Retinal pigment epithelial cell (primary cell): ENCODE data around the gene RBP3.

Source experiments
- DNase-seq: peaks from one replicate; pipeline ENCODE4 v3.0.0-alpha.2; 2010; ENCODE audit warnings: low read depth
- H3K4me3 ChIP-seq: 2 replicates; pipeline ENCODE4 v1.5.1; 2011; ENCODE audit warnings: mild to moderate bottlenecking, low read length, control low read depth, moderate library complexity
- TF ChIP-seq, protein P1 (sequence below): conservative IDR thresholded peaks from 2 replicates; pipeline ENCODE4 v1.5.1; 2011; ENCODE audit warnings: low read depth, low read length, control low read depth, inconsistent platforms

Gene RBP3

GRCh38 chr10:47311193-47311931, 36.8 kb upstream of the RBP3 start:
- TF ChIP-seq, protein P1, sequence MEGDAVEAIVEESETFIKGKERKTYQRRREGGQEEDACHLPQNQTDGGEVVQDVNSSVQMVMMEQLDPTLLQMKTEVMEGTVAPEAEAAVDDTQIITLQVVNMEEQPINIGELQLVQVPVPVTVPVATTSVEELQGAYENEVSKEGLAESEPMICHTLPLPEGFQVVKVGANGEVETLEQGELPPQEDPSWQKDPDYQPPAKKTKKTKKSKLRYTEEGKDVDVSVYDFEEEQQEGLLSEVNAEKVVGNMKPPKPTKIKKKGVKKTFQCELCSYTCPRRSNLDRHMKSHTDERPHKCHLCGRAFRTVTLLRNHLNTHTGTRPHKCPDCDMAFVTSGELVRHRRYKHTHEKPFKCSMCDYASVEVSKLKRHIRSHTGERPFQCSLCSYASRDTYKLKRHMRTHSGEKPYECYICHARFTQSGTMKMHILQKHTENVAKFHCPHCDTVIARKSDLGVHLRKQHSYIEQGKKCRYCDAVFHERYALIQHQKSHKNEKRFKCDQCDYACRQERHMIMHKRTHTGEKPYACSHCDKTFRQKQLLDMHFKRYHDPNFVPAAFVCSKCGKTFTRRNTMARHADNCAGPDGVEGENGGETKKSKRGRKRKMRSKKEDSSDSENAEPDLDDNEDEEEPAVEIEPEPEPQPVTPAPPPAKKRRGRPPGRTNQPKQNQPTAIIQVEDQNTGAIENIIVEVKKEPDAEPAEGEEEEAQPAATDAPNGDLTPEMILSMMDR, result no peak
- no peak overlapping the region for H3K4me3 ChIP-seq
- DNase-seq, result no peak

- peak; percentile 6 for DNase-seq
- H3K4me3 ChIP-seq, result no peak overlapping the region
Measured at GRCh38 chr10:47311932-47312662, 36.1 kb upstream of the RBP3 start.

GRCh38 chr10:47312663-47312995, 35.5 kb upstream of the RBP3 start:
- TF ChIP-seq, protein P1, result no peak
- no peak overlapping the region for H3K4me3 ChIP-seq
- DNase-seq, result no peak

More at GRCh38 chr10:47311932-47312662, 36.1 kb upstream of the RBP3 start:
- TF ChIP-seq, protein P1, result peak; percentile 90

DNA sequence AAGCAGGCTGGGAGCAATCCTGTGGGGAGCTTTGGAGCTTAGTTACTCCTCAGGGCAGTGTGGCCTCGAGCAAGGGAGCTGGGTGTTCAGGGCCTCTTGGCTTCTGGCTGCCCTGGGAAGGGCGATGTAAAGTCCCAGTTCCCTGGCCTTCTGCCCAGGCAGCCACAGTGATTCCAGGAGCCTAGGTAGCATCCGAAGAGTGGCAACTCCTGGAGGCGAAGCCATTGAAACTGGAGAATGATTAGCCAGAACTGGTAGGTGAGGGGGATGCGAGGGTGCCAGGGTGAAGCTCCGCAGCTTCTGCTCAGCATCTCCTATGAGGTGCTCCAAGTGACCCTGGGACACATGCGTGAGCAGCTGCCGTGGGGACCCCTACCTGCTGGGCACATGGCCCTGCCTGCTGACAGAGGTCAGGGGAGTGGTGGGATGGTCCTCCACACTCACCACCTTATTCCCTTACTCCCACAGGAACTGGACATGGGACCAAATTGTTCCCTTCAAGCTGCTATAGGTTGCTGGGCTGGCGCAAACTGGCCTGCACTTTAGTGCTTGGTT, 33.7 kb upstream of the RBP3 start:
- TF ChIP-seq, protein P1, result no peak
- DNase-seq, result no peak
- H3K4me3 ChIP-seq, result no peak overlapping the region

DNA sequence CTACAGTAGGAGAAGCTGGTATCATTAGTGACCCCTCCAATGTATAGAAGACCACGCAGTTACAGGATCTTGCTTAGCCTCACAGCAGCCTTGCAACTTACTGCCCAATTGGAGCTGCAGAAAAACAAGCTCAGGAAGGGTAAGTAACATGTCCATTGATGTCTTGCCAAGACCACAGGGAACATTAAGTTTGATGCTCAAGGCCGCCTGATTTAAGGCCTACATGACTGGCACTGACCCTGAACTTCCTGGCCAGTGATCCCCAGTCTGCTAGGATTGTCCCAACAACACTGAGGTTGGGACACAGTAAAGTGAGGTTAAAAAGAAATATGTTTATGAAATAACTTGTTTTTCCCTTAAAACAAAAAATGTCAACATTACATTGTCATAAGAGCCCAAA, 32.7 kb upstream of the RBP3 start:
- H3K4me3 ChIP-seq, result no peak overlapping the region
- DNase-seq, result no peak
- TF ChIP-seq, protein P1, result no peak

DNA sequence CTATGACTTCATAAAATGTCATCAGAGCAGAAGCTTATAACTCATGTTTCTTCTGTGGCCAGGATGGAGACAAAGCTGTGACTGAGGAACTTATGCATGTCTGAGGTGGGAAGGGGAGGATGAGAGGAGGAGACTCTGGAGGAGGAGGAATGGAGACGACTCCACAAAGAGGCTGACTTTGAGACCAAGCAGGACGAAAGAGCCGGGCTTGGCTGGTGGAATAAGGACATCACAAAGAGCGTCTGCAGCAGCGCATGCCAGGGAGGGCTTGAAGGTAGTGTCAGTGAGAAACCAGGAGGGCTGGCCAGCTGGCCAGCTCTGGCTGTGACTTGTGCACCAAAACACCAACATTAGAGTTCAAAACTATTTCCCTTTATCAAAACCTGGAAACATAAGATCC, 32.0 kb upstream of the RBP3 start:
- DNase-seq, result no peak
- no peak overlapping the region for H3K4me3 ChIP-seq
- TF ChIP-seq, protein P1, result no peak
